ENCODE measurements around the gene CLEC2D.
A peak's percentile ranks its signal among the peaks of the same experiment; 100 is the strongest.
"Not testable (repeated sequence)": the region's sequence is repeated elsewhere in the genome, so short reads cannot be mapped to it uniquely, and the experiment has no call there.

The CLEC2D gene

GRCh38 chr12:9669534-9669933 is at the start of gene CLEC2D:
CLEC2D (plus strand) TSS chr12:9669713; CDS start chr12:9669735, 22 bp downstream.
- in situ Hi-C loops (cut with HindIII; ENCODE audit: low pct_unique_long_range_greater_than_20kb, low sequenced_read_pairs), result no loop called here
- no peak for TF ChIP-seq JUND (IDR thresholded peaks at IDR 0.05; ENCODE audit: low read depth)
- DNase-seq (ENCODE audit: low read depth in 1 of 2, low spot score in 1 of 2), result no peak

GRCh38 chr12:9625019-9625418 is 44.5 kb upstream of the CLEC2D start:
- no peak for TF ChIP-seq JUND (IDR thresholded peaks at IDR 0.05; ENCODE audit: low read depth)
- in situ Hi-C loops (cut with HindIII; ENCODE audit: low pct_unique_long_range_greater_than_20kb, low sequenced_read_pairs), result no loop called here
- no peak for DNase-seq (ENCODE audit: low read depth in 1 of 2, low spot score in 1 of 2)

GRCh38 chr12:9626291-9626690 is 43.2 kb upstream of the CLEC2D start:
- TF ChIP-seq JUND (IDR thresholded peaks at IDR 0.05; ENCODE audit: low read depth), result no peak
- no peak for DNase-seq (ENCODE audit: low read depth in 1 of 2, low spot score in 1 of 2)
- in situ Hi-C loops (cut with HindIII; ENCODE audit: low pct_unique_long_range_greater_than_20kb, low sequenced_read_pairs), result no loop called here

- in situ Hi-C loops (cut with HindIII; ENCODE audit: low pct_unique_long_range_greater_than_20kb, low sequenced_read_pairs), result no loop called here
- no peak for TF ChIP-seq JUND (IDR thresholded peaks at IDR 0.05; ENCODE audit: low read depth)
Observed at GRCh38 chr12:9626821-9627220, 42.7 kb upstream of the CLEC2D start.

GRCh38 chr12:9632766-9633165 is 36.7 kb upstream of the CLEC2D start:
- TF ChIP-seq JUND (IDR thresholded peaks at IDR 0.05; ENCODE audit: low read depth), result no peak
- DNase-seq (ENCODE audit: low read depth in 1 of 2, low spot score in 1 of 2), result no peak
- in situ Hi-C loops (cut with HindIII; ENCODE audit: low pct_unique_long_range_greater_than_20kb, low sequenced_read_pairs), result no loop called here

More at GRCh38 chr12:9626821-9627220, 42.7 kb upstream of the CLEC2D start:
- no peak for DNase-seq (ENCODE audit: low read depth in 1 of 2, low spot score in 1 of 2)

GRCh38 chr12:9634177-9634803 is 35.2 kb upstream of the CLEC2D start:
- DNase-seq (ENCODE audit: low read depth in 1 of 2, low spot score in 1 of 2), result peak in 1 of 2 experiments; percentile 48
- no peak for TF ChIP-seq JUND (IDR thresholded peaks at IDR 0.05; ENCODE audit: low read depth)
- in situ Hi-C loops (cut with HindIII; ENCODE audit: low pct_unique_long_range_greater_than_20kb, low sequenced_read_pairs), result no loop called here

GRCh38 chr12:9634969-9635754 is 34.4 kb upstream of the CLEC2D start:
- DNase-seq (ENCODE audit: low read depth in 1 of 2, low spot score in 1 of 2), result no peak
- TF ChIP-seq JUND (IDR thresholded peaks at IDR 0.05; ENCODE audit: low read depth), result no peak
- in situ Hi-C loops (cut with HindIII; ENCODE audit: low pct_unique_long_range_greater_than_20kb, low sequenced_read_pairs), result no loop called here

GRCh38 chr12:9636150-9636850 is 33.2 kb upstream of the CLEC2D start:
- in situ Hi-C loops (cut with HindIII; ENCODE audit: low pct_unique_long_range_greater_than_20kb, low sequenced_read_pairs), result no loop called here
- no peak for DNase-seq (ENCODE audit: low read depth in 1 of 2, low spot score in 1 of 2)
- TF ChIP-seq JUND (IDR thresholded peaks at IDR 0.05; ENCODE audit: low read depth), result no peak

GRCh38 chr12:9636851-9637206 is 32.7 kb upstream of the CLEC2D start:
- TF ChIP-seq JUND (IDR thresholded peaks at IDR 0.05; ENCODE audit: low read depth), result no peak
- in situ Hi-C loops (cut with HindIII; ENCODE audit: low pct_unique_long_range_greater_than_20kb, low sequenced_read_pairs), result no loop called here
- DNase-seq (ENCODE audit: low read depth in 1 of 2, low spot score in 1 of 2), result no peak

- DNase-seq (ENCODE audit: low read depth in 1 of 2, low spot score in 1 of 2), result no peak
- in situ Hi-C loops (cut with HindIII; ENCODE audit: low pct_unique_long_range_greater_than_20kb, low sequenced_read_pairs), result no loop called here
- no peak for TF ChIP-seq JUND (IDR thresholded peaks at IDR 0.05; ENCODE audit: low read depth)
Observed at GRCh38 chr12:9640024-9640423, 29.5 kb upstream of the CLEC2D start.

- no peak for TF ChIP-seq JUND (IDR thresholded peaks at IDR 0.05; ENCODE audit: low read depth)
- DNase-seq (ENCODE audit: low read depth in 1 of 2, low spot score in 1 of 2), result no peak
- in situ Hi-C loops (cut with HindIII; ENCODE audit: low pct_unique_long_range_greater_than_20kb, low sequenced_read_pairs), result no loop called here
Observed at GRCh38 chr12:9642606-9643265, 26.8 kb upstream of the CLEC2D start.

GRCh38 chr12:9643266-9643660 is 26.2 kb upstream of the CLEC2D start:
- no peak for TF ChIP-seq JUND (IDR thresholded peaks at IDR 0.05; ENCODE audit: low read depth)
- DNase-seq (ENCODE audit: low read depth in 1 of 2, low spot score in 1 of 2), result no peak
- in situ Hi-C loops (cut with HindIII; ENCODE audit: low pct_unique_long_range_greater_than_20kb, low sequenced_read_pairs), result no loop called here

- DNase-seq (ENCODE audit: low read depth in 1 of 2, low spot score in 1 of 2); in situ Hi-C loops (cut with HindIII; ENCODE audit: low pct_unique_long_range_greater_than_20kb, low sequenced_read_pairs): not testable (repeated sequence)
Observed at GRCh38 chr12:9644985-9645551, 24.4 kb upstream of the CLEC2D start.
